Gastrocnemius medialis (tissue), 4 donors: ENCODE measurements around the gene PERCC1.

Experiments
- POLR2A ChIP-seq, 2 donors: fragments of 450-650 bp; IDR thresholded peaks; one replicate each; pipeline ENCODE4 v1.6.1; 2017; ENCODE audit warnings: antibody characterized with exemption in 2 of 2, mild to moderate bottlenecking in 2 of 2, moderate library complexity in 2 of 2
- TF ChIP-seq, protein P1 (sequence below), 5 experiments: fragments of 450-650 bp in 3 of 5; fragments of 200-600 bp in 2 of 5; sonication (generic) in 2 of 5; IDR thresholded peaks in 4 of 5; conservative IDR thresholded peaks in 1 of 5; 1 replicate in 4 of 5; 2 replicates in 1 of 5; pipeline ENCODE4 v1.5.1; 2016 to 2019; ENCODE audit warnings: antibody characterized with exemption in 5 of 5, mild to moderate bottlenecking in 3 of 5, moderate library complexity in 3 of 5

DNA sequence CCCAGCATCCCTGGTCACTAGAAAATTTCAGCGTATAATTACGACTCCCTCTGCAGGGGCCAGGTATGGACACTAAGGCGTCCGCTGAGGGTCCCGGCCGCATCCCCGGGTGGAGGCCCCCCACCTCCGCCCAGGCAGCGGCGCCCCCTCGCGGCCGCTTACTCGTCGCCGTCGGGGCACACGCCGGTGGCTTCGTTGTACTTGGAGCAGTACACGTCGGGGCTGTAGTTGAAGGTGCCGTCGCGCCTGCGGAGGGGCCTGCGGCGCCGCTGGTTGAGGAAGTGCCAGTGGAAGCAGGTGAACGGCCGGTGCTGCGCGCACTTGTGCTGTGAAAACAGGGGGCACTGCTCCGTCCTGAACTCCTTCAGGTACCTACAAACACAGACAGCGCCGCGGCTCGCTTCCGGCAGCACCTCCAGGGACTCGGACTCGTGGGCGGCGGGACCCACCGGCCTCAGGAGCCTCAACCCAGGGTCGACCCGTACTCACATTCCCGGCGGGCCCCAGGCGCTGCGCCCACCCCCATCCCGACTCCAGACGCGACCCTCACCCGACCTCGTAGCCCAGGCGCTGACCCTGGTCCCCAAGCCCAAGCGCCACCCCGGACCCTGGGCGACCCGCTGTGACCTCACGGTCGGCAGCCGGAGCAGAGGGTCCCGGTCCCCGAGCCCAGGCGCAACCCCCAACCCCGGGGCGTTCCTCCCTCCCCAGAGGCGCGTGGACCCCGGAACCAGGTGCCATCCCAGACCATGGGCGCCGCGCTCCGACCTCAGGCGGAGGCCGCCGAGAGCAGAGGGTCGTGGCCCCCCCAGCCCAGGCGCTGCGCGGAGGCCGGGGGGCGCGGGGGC lies 17.0 kb upstream of the PERCC1 start:
- TF ChIP-seq, protein P1, sequence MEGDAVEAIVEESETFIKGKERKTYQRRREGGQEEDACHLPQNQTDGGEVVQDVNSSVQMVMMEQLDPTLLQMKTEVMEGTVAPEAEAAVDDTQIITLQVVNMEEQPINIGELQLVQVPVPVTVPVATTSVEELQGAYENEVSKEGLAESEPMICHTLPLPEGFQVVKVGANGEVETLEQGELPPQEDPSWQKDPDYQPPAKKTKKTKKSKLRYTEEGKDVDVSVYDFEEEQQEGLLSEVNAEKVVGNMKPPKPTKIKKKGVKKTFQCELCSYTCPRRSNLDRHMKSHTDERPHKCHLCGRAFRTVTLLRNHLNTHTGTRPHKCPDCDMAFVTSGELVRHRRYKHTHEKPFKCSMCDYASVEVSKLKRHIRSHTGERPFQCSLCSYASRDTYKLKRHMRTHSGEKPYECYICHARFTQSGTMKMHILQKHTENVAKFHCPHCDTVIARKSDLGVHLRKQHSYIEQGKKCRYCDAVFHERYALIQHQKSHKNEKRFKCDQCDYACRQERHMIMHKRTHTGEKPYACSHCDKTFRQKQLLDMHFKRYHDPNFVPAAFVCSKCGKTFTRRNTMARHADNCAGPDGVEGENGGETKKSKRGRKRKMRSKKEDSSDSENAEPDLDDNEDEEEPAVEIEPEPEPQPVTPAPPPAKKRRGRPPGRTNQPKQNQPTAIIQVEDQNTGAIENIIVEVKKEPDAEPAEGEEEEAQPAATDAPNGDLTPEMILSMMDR (IDR thresholded peaks at IDR 0.05 in 4 of 5, conservative IDR thresholded peaks at IDR 0.05 in 1 of 5), result peak; percentile 25 to 69 (median 60)
- TF ChIP-seq POLR2A (IDR thresholded peaks at IDR 0.05), result no peak
